K562 (cell line): Measurements from ENCODE around the gene MTA2. TPM values are rescaled to one million over a fixed set of nuclear protein-coding genes. Genes with fewer than 3 reads are reported as not detected.
A peak's percentile ranks its signal among the peaks of the same experiment; 100 is the strongest.

Experiments
- CREB3 ChIP-seq: fragments of 450-650 bp; conservative IDR thresholded peaks from 2 replicates; pipeline ENCODE4 v1.6.1; 2016; ENCODE audit warnings: missing genetic modification characterization, low read depth, mild to moderate bottlenecking, missing compliant biosample characterization, moderate library complexity
- CTCFL ChIP-seq: IDR thresholded peaks from 2 replicates; pipeline ENCODE4 v1.6.1; 2011; ENCODE audit warnings: borderline replicate concordance, low read depth, mild to moderate bottlenecking, moderate library complexity, low read length; ENCODE audit not compliant: insufficient read depth, poor library complexity, severe bottlenecking
- ESRRA ChIP-seq: fragments of 450-650 bp; IDR thresholded peaks from 2 replicates; pipeline ENCODE4 v1.6.1; 2014; ENCODE audit warnings: low read depth, mild to moderate bottlenecking, moderate library complexity, borderline replicate concordance
- ZBTB43 ChIP-seq: sonication (generic); formaldehyde crosslinking; IDR thresholded peaks from 2 replicates; pipeline ENCODE4 v1.8.0; 2023; ENCODE audit warnings: mild to moderate bottlenecking, missing genetic modification reagents
- polyA plus RNA-seq, 8 experiments: library from polyadenylated mRNA; depleted of rRNA in 4 of 8; stranded (reverse) in 5 of 8; unstranded in 3 of 8; fragments of >200 nt; fragmentation: Nextera tagmentation in 2 of 8; fragmentation: Illumina TruSeq in 1 of 8; extraction: Ambion mirVana in 2 of 8; extraction: Trizol in 1 of 8; gene quantifications; 2 replicates each; pipeline versions ENCODE4 v1.2.1 to v1.2.3, GENCODE V29; 2011 to 2014; ENCODE audit warnings: inconsistent platforms in 1 of 8, missing spikeins in 1 of 8
- total RNA-seq, 7 experiments: library from RNA; depleted of rRNA in 6 of 7; stranded (reverse); fragments of >200 nt in 6 of 7; fragmentation: Illumina TruSeq in 2 of 7; extraction: Trizol in 2 of 7; gene quantifications; 2 replicates each; pipeline versions ENCODE4 v1.2.1 to v1.2.3, GENCODE V29; 2011 to 2021; ENCODE audit warnings: low replicate concordance in 1 of 7

MTA2 gene
- total and polyA plus RNA-seq, 9 of the 15 experiments (the other 6 are each of a cell fraction or from before 2014, with no cell fraction given): 6.2 to 220 (median 172) TPM

- TF ChIP-seq CTCFL (peak; percentile 67), ZBTB43 (CRISPR knock-in tag) (no peak), ESRRA (0 out of 2 replicates have a peak, but pooled peaks have one; percentile 18), CREB3 (tag) (no peak)
- TF ChIP-seq, all 486 proteins: peak for 42
These were observed 8.1 kb downstream of the MTA2 start (continued) for GRCh38 chr11:62593434-62594044.
